OCI-LY7 (cell line): ENCODE results near the gene YY1. TPM values are rescaled to one million over a fixed set of nuclear protein-coding genes. Genes with fewer than 3 reads are reported as not detected.

Source experiments
- BruUV-seq: library from RNA; stranded (reverse); fragments of 400-500 nt; replicated peaks from 2 replicates; lab custom pipeline; 2021; lab: Mats Ljungman, UMichigan
- CTCF ChIA-PET: fragments of 300-600 bp; sonication (Branson Sonifier 250); formaldehyde crosslinking; loops from one replicate; lab custom pipeline; 2022; ENCODE audit warnings: antibody characterized with exemption; ENCODE audit not compliant: unreplicated experiment; lab: Charles Lee
- POLR2A ChIA-PET: fragments of 300-600 bp; sonication (Branson Sonifier 250); formaldehyde crosslinking; loops from one replicate; lab custom pipeline; 2022; ENCODE audit warnings: antibody characterized with exemption; lab: Charles Lee
- DNase-seq: peaks from one replicate; pipeline ENCODE4 v3.0.0-alpha.2; 2015; ENCODE audit warnings: low spot score
- H2AFZ ChIP-seq: fragments of 200-600 bp; sonication (generic), shearing (Covaris generic); 2 replicates; pipeline ENCODE4 v1.6.1; 2014; ENCODE audit warnings: mild to moderate bottlenecking, antibody characterized with exemption, low read length, moderate library complexity
- H3K27ac ChIP-seq: fragments of 200-600 bp; sonication (generic); 2 replicates; pipeline ENCODE4 v1.5.1; 2014; ENCODE audit warnings: mixed run types, low read depth, mild to moderate bottlenecking, moderate library complexity, low read length, inconsistent platforms; ENCODE audit not compliant: poor library complexity, severe bottlenecking
- H3K36me3 ChIP-seq: fragments of 200-600 bp; sonication (generic); 2 replicates; pipeline ENCODE4 v1.6.1; 2014; ENCODE audit warnings: mild to moderate bottlenecking, antibody characterized with exemption, low read length, moderate library complexity, mixed read lengths; ENCODE audit not compliant: insufficient read depth
- H3K4me1 ChIP-seq: fragments of 200-600 bp; sonication (generic); 2 replicates; pipeline ENCODE4 v1.5.1; 2014; ENCODE audit warnings: mild to moderate bottlenecking, low read length; ENCODE audit not compliant: insufficient read depth, poor library complexity, severe bottlenecking
- H3K4me2 ChIP-seq: fragments of 200-600 bp; sonication (generic); 2 replicates; pipeline ENCODE4 v1.6.1; 2014; ENCODE audit warnings: mild to moderate bottlenecking, low read length
- H3K4me3 ChIP-seq: fragments of 200-600 bp; sonication (generic); 2 replicates; pipeline ENCODE4 v1.5.1; 2014; ENCODE audit warnings: mild to moderate bottlenecking, low read depth, low read length; ENCODE audit not compliant: poor library complexity, severe bottlenecking
- H3K79me2 ChIP-seq: fragments of 200-600 bp; sonication (generic); 2 replicates; pipeline ENCODE4 v1.6.1; 2016; ENCODE audit warnings: low read depth, mild to moderate bottlenecking, low read length, moderate library complexity, mixed read lengths; ENCODE audit not compliant: insufficient read depth
- H3K9me2 ChIP-seq: fragments of 200-600 bp; sonication (generic); 2 replicates; pipeline ENCODE4 v1.6.1; 2016; ENCODE audit warnings: mild to moderate bottlenecking, low read length, mixed read lengths; ENCODE audit not compliant: insufficient read depth
- H3K9me3 ChIP-seq: fragments of 200-600 bp; sonication (generic); 2 replicates; pipeline ENCODE4 v1.6.1; 2014; ENCODE audit warnings: mild to moderate bottlenecking, mixed run types, low read length, mixed read lengths
- H4K20me1 ChIP-seq: fragments of 200-600 bp; sonication (generic); 2 replicates; pipeline ENCODE4 v1.6.1; 2014; ENCODE audit warnings: mild to moderate bottlenecking, antibody characterized with exemption, low read length, moderate library complexity, mixed read lengths; ENCODE audit not compliant: insufficient read depth
- EZH2phosphoT487 ChIP-seq: fragments of 200-600 bp; sonication (generic); IDR thresholded peaks from 2 replicates; pipeline ENCODE4 v1.6.1; 2018; ENCODE audit warnings: low read depth, borderline replicate concordance, mild to moderate bottlenecking, mixed run types, antibody characterized with exemption, low read length, moderate library complexity, mixed read lengths
- intact Hi-C: fragments of 100-400 bp; cut with micrococcal nuclease; formaldehyde crosslinking; loops from one replicate; pipeline ENCODE4 v1.10.0; 2022; ENCODE audit not compliant: unreplicated experiment
- total RNA-seq, 2 experiments: library from RNA; depleted of rRNA in 1 of 2; stranded (reverse); fragments of >200 nt in 1 of 2; shearing (Covaris generic) in 1 of 2; gene quantifications; 2 replicates each; pipeline ENCODE4 v1.2.3, GENCODE V29; 2014 to 2022
- TF ChIP-seq, protein P1 (sequence below): fragments of 200-600 bp; sonication (generic); conservative IDR thresholded peaks from 2 replicates; pipeline ENCODE4 v1.5.1; 2014; ENCODE audit warnings: mild to moderate bottlenecking, antibody characterized with exemption, low read length, moderate library complexity, mixed read lengths

YY1 gene
- total RNA-seq, 2 experiments from 2014 or later = 59.9 to 140 TPM

DNA sequence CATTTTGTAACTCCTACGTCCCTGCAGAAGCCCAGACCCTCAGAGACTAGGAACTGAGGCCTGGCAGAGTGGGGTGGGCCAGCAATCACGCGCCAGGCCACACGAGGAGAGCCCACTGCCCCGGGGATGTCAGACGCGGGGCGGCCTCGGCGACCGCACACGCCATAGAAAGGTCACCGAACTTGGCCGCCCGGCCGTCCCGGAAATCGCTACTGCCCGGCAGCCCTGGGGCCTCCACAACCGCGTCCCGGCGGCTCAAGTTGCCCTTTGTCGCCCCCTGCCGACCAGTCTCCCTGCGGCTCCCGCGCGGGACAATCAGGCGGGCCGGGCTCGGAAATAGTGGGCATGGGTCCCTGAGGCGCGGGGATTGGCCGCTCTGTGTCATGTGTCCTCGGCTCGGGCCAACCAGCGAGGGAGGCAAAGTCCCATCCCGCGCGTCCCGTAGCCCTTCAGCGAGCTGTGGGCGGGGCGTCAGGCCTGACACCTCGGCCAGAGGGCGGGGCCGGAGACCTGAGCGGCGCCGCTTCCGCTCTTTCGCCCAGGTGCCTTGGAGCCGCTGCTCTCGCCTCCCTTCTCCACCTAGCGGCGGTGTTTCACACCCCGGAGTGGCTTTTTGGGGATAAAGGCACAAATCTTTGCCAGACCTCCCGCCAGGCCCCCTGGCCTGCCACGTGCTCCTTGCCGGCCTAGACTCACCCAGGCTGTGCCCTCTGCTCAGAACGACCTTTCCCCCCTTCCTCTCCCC is 46.1 kb upstream of the YY1 start:
- CTCF ChIA-PET = interaction anchor here (0.6 to 1.5 kb wide), 9 partner anchors 13 to 171 kb away, joined by 3 to 9 read pairs (median 4); partner anchors contain the start of gene EVL
- H4K20me1 ChIP-seq = no peaks in the 10 kb centered on the region
- peak; percentile 100 for DNase-seq
- no peaks in the 10 kb centered on the region for H3K9me2 ChIP-seq
- H3K79me2 ChIP-seq = no peaks in the 10 kb centered on the region
- intact Hi-C loops = loop anchor here (1.0 to 2.0 kb wide), 7 partner anchors 22 to 211 kb away; partner anchors contain the start of gene EVL
- peak overlapping the region; percentile 65 for H3K4me3 ChIP-seq
- H3K27ac ChIP-seq = peak overlapping the region; percentile 48
- H3K9me3 ChIP-seq = no peaks in the 10 kb centered on the region
- peaks cover 17% of the 10 kb centered on the region for H3K4me1 ChIP-seq
- H2AFZ ChIP-seq = peak overlapping the region; percentile 87
- TF ChIP-seq, protein P1, sequence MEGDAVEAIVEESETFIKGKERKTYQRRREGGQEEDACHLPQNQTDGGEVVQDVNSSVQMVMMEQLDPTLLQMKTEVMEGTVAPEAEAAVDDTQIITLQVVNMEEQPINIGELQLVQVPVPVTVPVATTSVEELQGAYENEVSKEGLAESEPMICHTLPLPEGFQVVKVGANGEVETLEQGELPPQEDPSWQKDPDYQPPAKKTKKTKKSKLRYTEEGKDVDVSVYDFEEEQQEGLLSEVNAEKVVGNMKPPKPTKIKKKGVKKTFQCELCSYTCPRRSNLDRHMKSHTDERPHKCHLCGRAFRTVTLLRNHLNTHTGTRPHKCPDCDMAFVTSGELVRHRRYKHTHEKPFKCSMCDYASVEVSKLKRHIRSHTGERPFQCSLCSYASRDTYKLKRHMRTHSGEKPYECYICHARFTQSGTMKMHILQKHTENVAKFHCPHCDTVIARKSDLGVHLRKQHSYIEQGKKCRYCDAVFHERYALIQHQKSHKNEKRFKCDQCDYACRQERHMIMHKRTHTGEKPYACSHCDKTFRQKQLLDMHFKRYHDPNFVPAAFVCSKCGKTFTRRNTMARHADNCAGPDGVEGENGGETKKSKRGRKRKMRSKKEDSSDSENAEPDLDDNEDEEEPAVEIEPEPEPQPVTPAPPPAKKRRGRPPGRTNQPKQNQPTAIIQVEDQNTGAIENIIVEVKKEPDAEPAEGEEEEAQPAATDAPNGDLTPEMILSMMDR = peak; percentile 84
- no peak for TF ChIP-seq EZH2phosphoT487
- H3K36me3 ChIP-seq = no peaks in the 10 kb centered on the region
- POLR2A ChIA-PET = interaction anchor here (0.7 to 1.6 kb wide), 5 partner anchors 27 to 43 kb away, joined by 3 to 7 read pairs (median 4); partner anchors contain the start of gene DEGS2
- no TSS peak for BruUV-seq
- H3K4me2 ChIP-seq = peak overlapping the region; percentile 90

DNA sequence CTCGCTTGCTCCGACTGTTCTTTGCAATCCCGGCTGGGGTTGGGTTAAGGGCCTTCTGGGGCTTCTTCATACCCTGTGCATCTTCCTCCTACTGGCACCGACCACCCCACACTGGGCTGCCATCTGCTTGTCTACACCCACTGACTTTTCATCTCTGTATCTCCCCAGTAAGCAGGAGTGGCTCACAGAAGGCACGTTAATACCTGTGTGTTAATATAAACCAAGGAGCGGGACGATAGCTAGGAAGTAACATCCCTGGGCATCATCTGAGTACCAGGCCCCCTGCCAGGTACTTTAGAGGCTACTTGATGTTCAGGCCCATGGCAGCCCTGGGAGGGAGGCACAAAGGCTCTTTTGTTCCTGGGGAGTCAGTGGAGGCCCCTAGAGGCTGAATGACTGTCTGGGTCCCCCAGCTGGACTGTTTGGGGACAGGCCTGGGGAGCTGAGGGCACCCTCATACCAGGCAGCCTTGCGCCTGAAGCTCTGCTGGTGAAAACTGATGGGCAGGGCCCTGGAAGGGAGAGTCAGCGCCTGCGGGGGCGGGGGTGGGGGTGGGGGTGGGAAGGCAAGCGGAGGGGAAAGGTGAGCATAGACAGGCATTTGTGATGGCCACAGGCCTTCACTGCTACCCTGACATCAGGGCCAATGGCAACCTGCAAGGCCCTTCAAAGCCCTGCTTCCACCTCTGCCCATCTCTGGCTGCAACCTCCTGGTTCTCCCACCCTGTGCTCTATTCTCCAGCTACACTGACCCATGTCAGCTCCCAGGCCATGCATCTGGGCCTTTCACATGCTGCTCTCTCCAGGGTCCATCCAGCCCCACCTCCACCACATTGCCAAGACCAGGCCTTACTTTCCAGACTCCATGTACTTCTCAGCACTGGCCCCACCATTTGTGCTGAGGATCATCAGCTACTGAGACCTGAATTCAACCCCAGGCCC is 45.3 kb upstream of the YY1 start:
- intact Hi-C loops = loop anchor here (1.0 to 2.0 kb wide), 7 partner anchors 21 to 211 kb away; partner anchors contain the start of gene EVL
- H3K4me2 ChIP-seq = peak overlapping the region; percentile 63
- H3K4me1 ChIP-seq = peaks cover 17% of the 10 kb centered on the region
- TF ChIP-seq, protein P1 = no peak
- no peak for TF ChIP-seq EZH2phosphoT487
- H3K4me3 ChIP-seq = peak overlapping the region; percentile 21
- H4K20me1 ChIP-seq = no peaks in the 10 kb centered on the region
- H3K36me3 ChIP-seq = no peaks in the 10 kb centered on the region
- CTCF ChIA-PET = interaction anchor here (0.6 to 1.5 kb wide), 6 partner anchors 12 to 172 kb away, joined by 3 to 9 read pairs (median 4); partner anchors contain the start of gene EVL
- POLR2A ChIA-PET = interaction anchor here (0.5 to 1.6 kb wide), 6 partner anchors 34 to 1254 kb away, joined by 3 to 7 read pairs (median 4); partner anchors contain the start of gene DEGS2
- H3K79me2 ChIP-seq = no peaks in the 10 kb centered on the region
- DNase-seq = peak; percentile 24
- H3K9me2 ChIP-seq = no peaks in the 10 kb centered on the region
- no TSS peak for BruUV-seq
- peak overlapping the region; percentile 48 for H3K27ac ChIP-seq
- H3K9me3 ChIP-seq = no peaks in the 10 kb centered on the region
- peak overlapping the region; percentile 77 for H2AFZ ChIP-seq
